Adipose tissue (tissue), 3 donors: ENCODE data around the gene HMOX1. TPM values are rescaled to one million over a fixed set of nuclear protein-coding genes. Genes with fewer than 3 reads are reported as not detected.

Source experiments
- H3K27ac ChIP-seq: one replicate; pipeline ENCODE4 v1.5.1; 2013; ENCODE audit warnings: low read depth, low read length
- WGBS, 3 donors: extraction: QIAGEN DNeasy Blood & Tissue Kit; methylation state at CpG; one replicate each; pipeline ENCODE4 v1.1.7; 2013; 5-methylcytosine and 5-hydroxymethylcytosine counted together
- polyA plus RNA-seq, 3 donors: library from polyadenylated mRNA; stranded (reverse); fragments of 200-250 nt; gene quantifications; one replicate each; pipeline ENCODE4 v1.2.3, GENCODE V29; 2013
- donor health status: healthy with polysubstance abuse.
- donor health status: Bipolar disorder and iron deficiency.
- donor health status: healthy.

HMOX1 gene
- polyA plus RNA-seq, 3 donors: 9.0 to 358 (median 86.9) TPM

GRCh38 chr22:35440129-35440528 is 59.2 kb downstream of the HMOX1 start:
- no peak overlapping the region for H3K27ac ChIP-seq
- WGBS, 3 donors: 62 to 73% (median 73%) methylated on average over 3 of the region's 3 CpGs

- WGBS, 3 donors: 70 to 81% (median 80%) methylated on average over 9 of the region's 9 CpGs
- no peak overlapping the region for H3K27ac ChIP-seq
These were observed 60.7 kb downstream of the HMOX1 start for GRCh38 chr22:35441489-35442100.

GRCh38 chr22:35442471-35442870 is 61.6 kb downstream of the HMOX1 start:
- WGBS, 3 donors: 85 to 88% (median 88%) methylated on average over 6 of the region's 6 CpGs
- H3K27ac ChIP-seq: no peak overlapping the region

GRCh38 chr22:35443338-35443737 is 62.4 kb downstream of the HMOX1 start:
- WGBS, 3 donors: 76 to 79% (median 76%) methylated on average over 6 of the region's 6 CpGs
- no peak overlapping the region for H3K27ac ChIP-seq

Other genes with a start within 250 kb of the HMOX1 start
- gene HMGXB4, start 123.6 kb upstream of the HMOX1 start, polyA plus RNA-seq: 10 to 100 TPM in 2 of 3 donors, 1 to 10 TPM in 1; 4.6 to 10.7 (median 10.1) TPM
- gene TOM1, start 81.2 kb upstream of the HMOX1 start, polyA plus RNA-seq: 10 to 100 TPM; 22.7 to 66.6 (median 40.2) TPM
- 10 to 100 TPM in 2 of 3 donors, 1 to 10 TPM in 1; 8.7 to 12.1 (median 11.2) TPM for gene MCM5, start 19.0 kb downstream of the HMOX1 start, polyA plus RNA-seq
- 1 to 10 TPM in 1 of 3 donors, under 1 TPM in 2; 0.26 to 1.1 (median 0.34) TPM for gene RASD2, start 159.7 kb downstream of the HMOX1 start, polyA plus RNA-seq
- 10 to 100 TPM in 2 of 3 donors, 1 to 10 TPM in 1; 1.3 to 19.2 (median 16.2) TPM for gene MB, start 236.2 kb downstream of the HMOX1 start, polyA plus RNA-seq